MCF 10A (cell line): ENCODE data around the gene CNTNAP2. TPM values are rescaled to one million over a fixed set of nuclear protein-coding genes. Genes with fewer than 3 reads are reported as not detected.

Experiments used
- BruUV-seq: library from RNA; stranded (reverse); fragments of 400-500 nt; replicated peaks from 2 replicates; lab custom pipeline; 2021; lab: Mats Ljungman, UMichigan
- CTCF ChIA-PET: fragments of 300-600 bp; sonication (Branson Sonifier 250); formaldehyde crosslinking; extraction: SDS; loops from one replicate; lab custom pipeline; 2021; ENCODE audit warnings: antibody characterized with exemption, inconsistent platforms; lab: Yijun Ruan, JAX
- POLR2A ChIA-PET: fragments of 300-600, 350-650 bp; sonication (Branson Sonifier 250); formaldehyde crosslinking; extraction: SDS; loops from one replicate; lab custom pipeline; 2020; ENCODE audit warnings: antibody characterized with exemption, inconsistent platforms; lab: Yijun Ruan, JAX
- DNase-seq: peaks from one replicate; pipeline ENCODE4 v3.0.0-alpha.2; 2018; ENCODE audit not compliant: unreplicated experiment
- H3K27ac Mint-ChIP-seq: one replicate; pipeline ENCODE4 v1.8.0; 2022; ENCODE audit warnings: mild to moderate bottlenecking, low read depth, mixed read lengths; ENCODE audit not compliant: unreplicated experiment
- H3K27me3 Mint-ChIP-seq: one replicate; pipeline ENCODE4 v1.8.0; 2022; ENCODE audit warnings: mixed read lengths; ENCODE audit not compliant: insufficient read depth, unreplicated experiment
- H3K36me3 Mint-ChIP-seq: one replicate; pipeline ENCODE4 v1.8.0; 2022; ENCODE audit warnings: mild to moderate bottlenecking, moderate library complexity, mixed read lengths; ENCODE audit not compliant: insufficient read depth, unreplicated experiment
- H3K4me1 Mint-ChIP-seq: one replicate; pipeline ENCODE4 v1.8.0; 2022; ENCODE audit warnings: mixed read lengths; ENCODE audit not compliant: insufficient read depth, unreplicated experiment
- H3K4me3 Mint-ChIP-seq: one replicate; pipeline ENCODE4 v1.8.0; 2022; ENCODE audit warnings: mild to moderate bottlenecking, moderate library complexity, mixed read lengths; ENCODE audit not compliant: unreplicated experiment
- H3K9me3 Mint-ChIP-seq: one replicate; pipeline ENCODE4 v1.8.0; 2022; ENCODE audit warnings: mixed read lengths; ENCODE audit not compliant: unreplicated experiment
- intact Hi-C: fragments of 100-400 bp; cut with micrococcal nuclease; formaldehyde crosslinking; loops from 2 replicates; pipeline ENCODE4 v1.14.1; 2022
- total RNA-seq: library from RNA; stranded (reverse); gene quantifications from 2 replicates; pipeline ENCODE4 v1.2.3, GENCODE V29; 2022
- TF ChIP-seq, protein P1 (sequence below): fragments of 200-600 bp; IDR thresholded peaks from one replicate; pipeline ENCODE4 v1.8.0; 2022; ENCODE audit warnings: antibody characterized with exemption, mild to moderate bottlenecking; ENCODE audit not compliant: unreplicated experiment

The CNTNAP2 gene
- total RNA-seq, 1 experiment from 2014 or later: 1.1 TPM

DNA sequence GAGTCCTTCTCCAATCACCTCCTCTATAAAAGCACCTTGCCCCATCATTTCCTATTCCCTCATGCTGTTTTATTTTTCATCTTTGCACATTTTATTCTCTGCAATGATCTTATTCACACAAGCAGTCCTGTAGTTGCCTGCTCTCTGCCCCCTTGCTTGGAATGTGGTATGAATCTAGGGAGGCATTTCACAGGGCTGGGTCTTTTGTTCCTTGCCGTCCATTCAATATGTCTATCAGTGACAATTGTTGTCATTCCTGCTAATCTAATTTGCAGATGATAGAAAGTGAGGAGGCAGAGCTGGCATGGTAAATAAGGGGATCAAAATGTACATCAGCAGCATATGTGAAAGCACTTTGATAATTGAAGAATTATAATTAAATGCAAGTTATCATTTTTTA, 2227.8 kb downstream of the CNTNAP2 start:
- H3K36me3 Mint-ChIP-seq: peaks cover 2% of the 10 kb centered on the region
- CTCF ChIA-PET: interaction anchor here (0.6 kb wide), 1 partner anchor 125 kb away, joined by 3 read pairs; no protein-coding TSS in a partner anchor

DNA sequence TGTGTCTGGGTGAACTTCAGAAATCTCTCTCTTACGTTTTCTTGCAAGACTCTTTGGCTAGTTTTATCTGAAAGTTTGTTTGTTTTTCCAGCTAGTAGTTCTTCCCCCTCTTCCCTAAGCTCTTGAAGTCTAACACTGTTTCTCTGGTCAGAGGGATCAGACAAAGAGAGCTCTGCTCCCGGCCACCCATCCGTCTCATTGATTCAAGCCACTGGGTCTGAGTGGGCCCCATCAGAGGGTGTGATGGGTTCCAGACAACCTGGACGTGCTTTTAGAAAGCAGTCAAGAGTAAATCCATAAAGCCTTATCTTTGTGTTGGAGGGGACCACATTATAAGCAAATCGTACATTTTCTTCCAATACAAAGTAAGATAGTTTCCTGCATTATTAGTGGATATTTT, 2231.4 kb downstream of the CNTNAP2 start:
- H3K4me1 Mint-ChIP-seq: no peaks in the 10 kb centered on the region
- peaks cover 5% of the 10 kb centered on the region for H3K9me3 Mint-ChIP-seq
- TF ChIP-seq, protein P1, sequence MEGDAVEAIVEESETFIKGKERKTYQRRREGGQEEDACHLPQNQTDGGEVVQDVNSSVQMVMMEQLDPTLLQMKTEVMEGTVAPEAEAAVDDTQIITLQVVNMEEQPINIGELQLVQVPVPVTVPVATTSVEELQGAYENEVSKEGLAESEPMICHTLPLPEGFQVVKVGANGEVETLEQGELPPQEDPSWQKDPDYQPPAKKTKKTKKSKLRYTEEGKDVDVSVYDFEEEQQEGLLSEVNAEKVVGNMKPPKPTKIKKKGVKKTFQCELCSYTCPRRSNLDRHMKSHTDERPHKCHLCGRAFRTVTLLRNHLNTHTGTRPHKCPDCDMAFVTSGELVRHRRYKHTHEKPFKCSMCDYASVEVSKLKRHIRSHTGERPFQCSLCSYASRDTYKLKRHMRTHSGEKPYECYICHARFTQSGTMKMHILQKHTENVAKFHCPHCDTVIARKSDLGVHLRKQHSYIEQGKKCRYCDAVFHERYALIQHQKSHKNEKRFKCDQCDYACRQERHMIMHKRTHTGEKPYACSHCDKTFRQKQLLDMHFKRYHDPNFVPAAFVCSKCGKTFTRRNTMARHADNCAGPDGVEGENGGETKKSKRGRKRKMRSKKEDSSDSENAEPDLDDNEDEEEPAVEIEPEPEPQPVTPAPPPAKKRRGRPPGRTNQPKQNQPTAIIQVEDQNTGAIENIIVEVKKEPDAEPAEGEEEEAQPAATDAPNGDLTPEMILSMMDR: no peak
- CTCF ChIA-PET: interaction anchor here (1.4 kb wide), 1 partner anchor 21 kb away, joined by 4 read pairs; no protein-coding TSS in a partner anchor
- POLR2A ChIA-PET: interaction anchor here (0.7 kb wide), 1 partner anchor 8 kb away, joined by 3 read pairs; no protein-coding TSS in a partner anchor
- no peaks in the 10 kb centered on the region for H3K27me3 Mint-ChIP-seq
- intact Hi-C loops: no loop called here
- H3K27ac Mint-ChIP-seq: no peak overlapping the region
- no peak overlapping the region for H3K4me3 Mint-ChIP-seq
- DNase-seq: no peak
- no TSS peak for BruUV-seq
- H3K36me3 Mint-ChIP-seq: no peaks in the 10 kb centered on the region

More for the DNA sequence above, 2227.8 kb downstream of the CNTNAP2 start:
- intact Hi-C loops: no loop called here
- Mint-ChIP-seq H3K9me3 (no peaks in the 10 kb centered on the region), H3K4me3 (no peak overlapping the region), H3K27me3 (peaks cover 8% of the 10 kb centered on the region), H3K27ac (no peak overlapping the region), H3K4me1 (no peaks in the 10 kb centered on the region)
- POLR2A ChIA-PET: no interaction called here
- DNase-seq: no peak
- TF ChIP-seq, protein P1: no peak
- BruUV-seq: no TSS peak

DNA sequence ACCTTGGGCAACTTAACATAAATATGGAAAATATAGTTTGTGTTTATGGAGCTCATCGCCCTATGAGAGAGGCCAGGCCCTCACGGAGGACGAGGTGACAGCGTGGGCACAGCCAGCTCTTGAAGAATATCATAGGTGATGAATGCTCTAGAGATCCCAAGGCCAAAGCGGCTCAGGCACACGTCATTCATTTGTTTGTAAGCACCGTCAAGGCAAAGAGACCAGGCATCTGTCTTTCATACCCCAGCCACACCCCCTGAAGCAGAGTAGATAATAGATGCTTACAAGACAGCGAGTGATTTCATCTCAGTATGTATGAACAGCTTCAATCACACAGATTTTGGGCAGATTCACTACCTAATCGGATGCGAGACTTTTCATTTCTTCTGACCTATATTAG, 2231.9 kb downstream of the CNTNAP2 start:
- BruUV-seq: no TSS peak
- CTCF ChIA-PET: interaction anchor here (1.4 kb wide), 1 partner anchor 20 kb away, joined by 4 read pairs; no protein-coding TSS in a partner anchor

DNA sequence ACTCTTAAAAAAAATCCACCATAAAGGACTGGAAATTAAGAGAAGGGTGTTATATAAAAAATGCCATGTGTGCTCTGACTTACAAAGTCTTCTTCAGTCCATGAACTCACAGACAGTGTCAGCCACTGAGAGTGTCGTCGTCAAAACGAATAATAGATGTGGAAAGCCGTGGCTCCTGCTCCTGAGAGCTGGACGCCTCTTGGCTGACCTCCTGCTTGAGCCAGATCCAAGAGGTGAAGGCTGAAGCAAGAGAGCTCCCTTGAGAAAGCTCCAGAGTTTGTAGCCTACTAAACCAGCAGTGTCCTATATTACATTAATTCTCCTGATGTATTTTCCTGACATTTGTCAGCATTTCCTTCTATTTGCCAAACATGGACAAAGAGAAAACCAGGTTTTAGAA, 2239.7 kb downstream of the CNTNAP2 start:
- CTCF ChIA-PET: interaction anchor here (0.8 kb wide), 1 partner anchor 75 kb away, joined by 4 read pairs; no protein-coding TSS in a partner anchor
- intact Hi-C loops: no loop called here
- POLR2A ChIA-PET: interaction anchor here (1.0 kb wide), 1 partner anchor 9 kb away, joined by 3 read pairs; no protein-coding TSS in a partner anchor
- TF ChIP-seq, protein P1: no peak
- H3K4me1 Mint-ChIP-seq: no peaks in the 10 kb centered on the region
- H3K36me3 Mint-ChIP-seq: no peaks in the 10 kb centered on the region
- DNase-seq: no peak
- no peak overlapping the region for H3K27ac Mint-ChIP-seq
- BruUV-seq: no TSS peak
- H3K4me3 Mint-ChIP-seq: no peak overlapping the region
- H3K9me3 Mint-ChIP-seq: no peaks in the 10 kb centered on the region
- H3K27me3 Mint-ChIP-seq: no peaks in the 10 kb centered on the region

More for the DNA sequence above, 2231.9 kb downstream of the CNTNAP2 start:
- POLR2A ChIA-PET: no interaction called here
- H3K36me3 Mint-ChIP-seq: no peaks in the 10 kb centered on the region
- no peak overlapping the region for H3K27ac Mint-ChIP-seq
- H3K4me3 Mint-ChIP-seq: no peak overlapping the region
- no peaks in the 10 kb centered on the region for H3K27me3 Mint-ChIP-seq
- peaks cover 5% of the 10 kb centered on the region for H3K9me3 Mint-ChIP-seq
- TF ChIP-seq, protein P1: no peak
- H3K4me1 Mint-ChIP-seq: no peaks in the 10 kb centered on the region
- intact Hi-C loops: no loop called here
- DNase-seq: no peak
